Activated CD4-positive, alpha-beta T cell treated with anti-CD3 and anti-CD28 coated beads for 36 hours (primary cell): ENCODE data around the gene SEC14L3. TPM values are rescaled to one million over a fixed set of nuclear protein-coding genes. Genes with fewer than 3 reads are reported as not detected.

ENCODE experiments used
- ATAC-seq: fragments of 200-7000 bp; cut with Tn5 transposase; one replicate; pipeline ENCODE4 v1.10.0; 2021; ENCODE audit warnings: mild to moderate bottlenecking, moderate library complexity
- CTCF ChIA-PET: fragments of 350-600 bp; sonication (Branson Sonifier 250); formaldehyde crosslinking; loops from one replicate; lab custom pipeline; 2021; ENCODE audit warnings: antibody characterized with exemption; lab: Charles Lee
- POLR2A ChIA-PET: fragments of 350-600 bp; sonication (Branson Sonifier 250); formaldehyde crosslinking; loops from one replicate; lab custom pipeline; 2021; ENCODE audit warnings: antibody characterized with exemption, inconsistent platforms; lab: Charles Lee
- DNase-seq: peaks from one replicate; pipeline ENCODE4 v3.0.0-alpha.2; 2020
- H3K27ac Mint-ChIP-seq: one replicate; pipeline ENCODE4 v1.8.0; 2021; ENCODE audit warnings: mixed read lengths
- H3K27me3 Mint-ChIP-seq: one replicate; pipeline ENCODE4 v1.8.0; 2021; ENCODE audit warnings: mixed read lengths
- H3K36me3 Mint-ChIP-seq: one replicate; pipeline ENCODE4 v1.8.0; 2021; ENCODE audit warnings: low read depth, mixed read lengths
- H3K4me1 Mint-ChIP-seq: one replicate; pipeline ENCODE4 v1.8.0; 2021; ENCODE audit warnings: mixed read lengths
- H3K4me3 Mint-ChIP-seq: one replicate; pipeline ENCODE4 v1.8.0; 2021; ENCODE audit warnings: mild to moderate bottlenecking, moderate library complexity, mixed read lengths
- H3K9me3 Mint-ChIP-seq: one replicate; pipeline ENCODE4 v1.8.0; 2021; ENCODE audit warnings: low read depth, mixed read lengths
- intact Hi-C, 2 experiments: fragments of 100-400 bp; cut with DNase I in 1 of 2; cut with micrococcal nuclease in 1 of 2; formaldehyde crosslinking; loops; one replicate each; pipeline versions ENCODE4 v1.14.2 to v1.15.1; 2022 to 2024; cut with DNase I, micrococcal nuclease
- total RNA-seq, 2 experiments: library from RNA; stranded (reverse); gene quantifications; one replicate each; pipeline ENCODE4 v1.2.3, GENCODE V29; 2021

The SEC14L3 gene
- total RNA-seq, 2 experiments from 2014 or later = not detected

GRCh38 chr22:30422481-30423300 is 49.1 kb downstream of the SEC14L3 start:
- no peaks in the 10 kb centered on the region for H3K27me3 Mint-ChIP-seq
- peaks cover 49% of the 10 kb centered on the region for H3K4me1 Mint-ChIP-seq
- ATAC-seq (no peak), DNase-seq (peak; percentile 70)
- no peaks in the 10 kb centered on the region for H3K9me3 Mint-ChIP-seq
- peaks cover 57% of the 10 kb centered on the region for H3K36me3 Mint-ChIP-seq
- CTCF ChIA-PET = interaction anchor here (0.8 to 7.2 kb wide), 14 partner anchors 8 to 332 kb away, joined by 3 to 90 read pairs (median 4); partner anchors contain the start of genes CASTOR1, PES1, RNF215 and SEC14L2
- peak overlapping the region; percentile 93 for H3K4me3 Mint-ChIP-seq
- peak overlapping the region; percentile 97 for H3K27ac Mint-ChIP-seq
- POLR2A ChIA-PET = interaction anchor here (0.6 to 3.6 kb wide), 4 partner anchors 9 to 66 kb away, joined by 3 to 18 read pairs (median 8); partner anchors contain the start of genes CCDC157, SEC14L2 and SF3A1
- intact Hi-C loops = loop anchor here (1.0 to 10.0 kb wide), 9 partner anchors 65 to 1618 kb away; partner anchors contain the start of genes CCDC157 (in 1 of the 2), DRG1 (in 1 of the 2), NF2 (in 1 of the 2) and OSM (in 1 of the 2)

GRCh38 chr22:30421695-30422480 is 49.9 kb downstream of the SEC14L3 start:
- peak overlapping the region; percentile 97 for H3K27ac Mint-ChIP-seq
- DNase-seq = no peak
- CTCF ChIA-PET = interaction anchor here (0.8 to 7.2 kb wide), 11 partner anchors 9 to 333 kb away, joined by 3 to 90 read pairs (median 4); partner anchors contain the start of genes CASTOR1, PES1 and SEC14L2
- peaks cover 55% of the 10 kb centered on the region for H3K36me3 Mint-ChIP-seq
- H3K9me3 Mint-ChIP-seq = no peaks in the 10 kb centered on the region
- peaks cover 43% of the 10 kb centered on the region for H3K4me1 Mint-ChIP-seq
- ATAC-seq = no peak
- intact Hi-C loops = loop anchor here (5.0 to 10.0 kb wide), 8 partner anchors 65 to 1617 kb away; partner anchors contain the start of genes CCDC157 (in 1 of the 2), DRG1 (in 1 of the 2), NF2 (in 1 of the 2) and PIK3IP1 (in 1 of the 2)
- H3K27me3 Mint-ChIP-seq = no peaks in the 10 kb centered on the region
- POLR2A ChIA-PET = interaction anchor here (0.8 to 1.1 kb wide), 3 partner anchors 9 to 25 kb away, joined by 3 to 7 read pairs (median 3); partner anchors contain the start of gene SEC14L2
- H3K4me3 Mint-ChIP-seq = peak overlapping the region; percentile 93

DNA sequence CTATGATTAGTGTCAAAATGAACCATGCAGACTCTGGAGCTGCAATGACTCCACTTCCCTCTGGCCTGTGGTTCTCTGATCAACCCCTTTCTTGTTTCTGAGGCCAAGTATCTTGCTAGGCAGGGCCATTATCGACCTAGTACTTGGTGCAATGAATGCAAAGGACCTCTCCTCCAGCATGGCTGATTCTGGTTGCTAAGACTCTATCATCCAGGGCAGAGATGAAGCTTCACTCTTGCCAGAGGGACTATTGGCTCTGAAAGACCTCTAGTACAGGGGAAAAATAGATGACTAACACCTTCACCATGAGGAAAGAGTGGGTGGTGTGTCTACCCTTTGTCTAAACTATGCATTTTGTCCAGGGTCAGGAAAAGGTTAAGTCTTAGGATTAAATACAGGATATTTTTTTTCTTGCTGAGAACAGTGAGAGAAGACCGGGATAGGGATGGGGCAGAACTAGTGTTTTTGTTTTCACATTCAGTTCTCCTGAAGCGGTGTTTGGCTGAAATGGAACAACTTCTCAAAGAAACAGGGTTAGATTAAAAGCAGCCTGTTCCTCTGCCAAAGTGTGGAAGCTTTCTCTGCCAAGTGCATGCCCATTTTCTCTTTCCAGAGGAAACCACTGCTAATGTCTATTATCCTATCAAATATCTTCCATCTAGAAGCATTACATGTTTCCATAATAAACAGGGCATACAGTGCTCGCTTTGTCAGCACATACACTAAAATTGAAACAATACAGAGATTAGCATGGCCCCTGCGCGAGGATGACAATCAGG is 51.3 kb downstream of the SEC14L3 start:
- no peak for ATAC-seq
- H3K9me3 Mint-ChIP-seq = no peaks in the 10 kb centered on the region
- no peak for DNase-seq
- ChIA-PET POLR2A (no interaction called here), CTCF (interaction anchor here (0.5 to 7.2 kb wide), 8 partner anchors 16 to 165 kb away, joined by 3 to 50 read pairs (median 4); partner anchors contain the start of genes CASTOR1 and SEC14L2)
- peaks cover 62% of the 10 kb centered on the region for H3K36me3 Mint-ChIP-seq
- peaks cover 46% of the 10 kb centered on the region for H3K4me1 Mint-ChIP-seq
- intact Hi-C loops = loop anchor here (5.0 to 10.0 kb wide), 8 partner anchors 63 to 1616 kb away; partner anchors contain the start of genes CCDC157 (in 1 of the 2), DRG1 (in 1 of the 2), NF2 (in 1 of the 2) and PIK3IP1 (in 1 of the 2)
- H3K4me3 Mint-ChIP-seq = peak overlapping the region; percentile 11
- H3K27ac Mint-ChIP-seq = peak overlapping the region; percentile 69
- H3K27me3 Mint-ChIP-seq = no peaks in the 10 kb centered on the region

GRCh38 chr22:30416837-30417236 is 55.0 kb downstream of the SEC14L3 start:
- peaks cover 59% of the 10 kb centered on the region for H3K4me1 Mint-ChIP-seq
- intact Hi-C loops = no loop called here
- H3K9me3 Mint-ChIP-seq = no peaks in the 10 kb centered on the region
- peaks cover 61% of the 10 kb centered on the region for H3K36me3 Mint-ChIP-seq
- H3K4me3 Mint-ChIP-seq = no peak overlapping the region
- DNase-seq = no peak
- CTCF ChIA-PET = no interaction called here
- no peaks in the 10 kb centered on the region for H3K27me3 Mint-ChIP-seq
- ATAC-seq = no peak
- POLR2A ChIA-PET = no interaction called here
- peak overlapping the region; percentile 38 for H3K27ac Mint-ChIP-seq

- CTCF ChIA-PET = no interaction called here
- Mint-ChIP-seq H3K9me3 (no peaks in the 10 kb centered on the region), H3K4me1 (peaks cover 57% of the 10 kb centered on the region), H3K4me3 (no peak overlapping the region), H3K27ac (peak overlapping the region; percentile 38), H3K36me3 (peaks cover 58% of the 10 kb centered on the region), H3K27me3 (no peaks in the 10 kb centered on the region)
- intact Hi-C loops = no loop called here
- no peak for DNase-seq
- POLR2A ChIA-PET = no interaction called here
- ATAC-seq = no peak
These were observed 55.4 kb downstream of the SEC14L3 start for GRCh38 chr22:30416403-30416802.

GRCh38 chr22:30414525-30415047 is 57.2 kb downstream of the SEC14L3 start:
- ChIA-PET CTCF (interaction anchor here (1.0 to 4.0 kb wide), 7 partner anchors 12 to 357 kb away, joined by 3 to 13 read pairs (median 5); partner anchors contain the start of genes MTFP1 and SEC14L2), POLR2A (interaction anchor here (0.8 kb wide), 1 partner anchor 12 kb away, joined by 3 read pairs; no protein-coding TSS in a partner anchor)
- Mint-ChIP-seq H3K36me3 (peaks cover 59% of the 10 kb centered on the region), H3K4me1 (peaks cover 47% of the 10 kb centered on the region), H3K27me3 (no peaks in the 10 kb centered on the region), H3K9me3 (no peaks in the 10 kb centered on the region), H3K27ac (peak overlapping the region; percentile 79), H3K4me3 (no peak overlapping the region)
- intact Hi-C loops = no loop called here
- DNase-seq = no peak
- peak; percentile 31 for ATAC-seq

DNA sequence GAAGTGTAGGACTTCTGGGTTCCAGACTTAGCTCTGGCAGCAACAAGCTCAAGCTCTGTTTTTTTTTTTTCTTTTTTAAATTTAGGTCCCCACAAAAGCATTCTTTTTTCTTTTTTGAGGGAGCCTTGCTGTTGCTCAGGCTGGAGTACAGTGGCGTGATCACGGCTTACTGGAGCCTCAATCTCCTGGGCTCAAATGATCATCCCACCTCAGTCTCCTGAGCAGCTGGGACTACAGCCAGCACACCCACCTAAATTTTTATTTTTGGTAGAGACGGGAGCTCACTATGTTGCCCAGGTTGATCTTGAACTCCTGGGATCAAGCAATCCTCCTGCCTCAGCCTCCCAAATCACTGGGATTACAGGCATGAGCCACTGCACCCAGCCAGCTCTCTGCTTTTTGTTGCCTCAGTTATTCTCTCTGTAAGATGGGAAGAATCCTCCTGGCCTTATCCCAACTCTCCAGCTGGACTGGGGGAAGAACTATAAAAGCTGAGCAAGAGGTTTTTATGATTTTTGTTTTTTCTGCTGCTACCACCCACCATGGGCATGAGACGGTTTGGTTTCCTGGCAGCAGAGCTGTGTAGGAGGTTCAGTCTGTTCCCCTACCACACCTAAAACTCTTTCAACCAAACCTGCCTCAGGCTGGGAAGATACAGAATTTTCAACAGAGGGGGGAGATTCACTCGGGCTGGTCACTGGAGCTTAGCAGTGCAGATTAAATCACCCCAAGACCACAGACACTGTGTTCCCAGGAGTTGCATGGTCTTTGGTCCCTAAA is 57.9 kb downstream of the SEC14L3 start:
- DNase-seq (peak; percentile 48), ATAC-seq (peak; percentile 61)
- intact Hi-C loops = no loop called here
- CTCF ChIA-PET = interaction anchor here (0.6 to 4.0 kb wide), 13 partner anchors 10 to 357 kb away, joined by 3 to 13 read pairs (median 4); partner anchors contain the start of genes MTFP1, RNF215 and SEC14L2
- H3K36me3 Mint-ChIP-seq = peaks cover 58% of the 10 kb centered on the region
- peaks cover 47% of the 10 kb centered on the region for H3K4me1 Mint-ChIP-seq
- H3K27me3 Mint-ChIP-seq = no peaks in the 10 kb centered on the region
- POLR2A ChIA-PET = interaction anchor here (0.9 to 1.7 kb wide), 2 partner anchors 8 to 15 kb away, joined by 3 to 7 read pairs; no protein-coding TSS in a partner anchor
- no peaks in the 10 kb centered on the region for H3K9me3 Mint-ChIP-seq
- H3K4me3 Mint-ChIP-seq = no peak overlapping the region
- H3K27ac Mint-ChIP-seq = peak overlapping the region; percentile 79

DNA sequence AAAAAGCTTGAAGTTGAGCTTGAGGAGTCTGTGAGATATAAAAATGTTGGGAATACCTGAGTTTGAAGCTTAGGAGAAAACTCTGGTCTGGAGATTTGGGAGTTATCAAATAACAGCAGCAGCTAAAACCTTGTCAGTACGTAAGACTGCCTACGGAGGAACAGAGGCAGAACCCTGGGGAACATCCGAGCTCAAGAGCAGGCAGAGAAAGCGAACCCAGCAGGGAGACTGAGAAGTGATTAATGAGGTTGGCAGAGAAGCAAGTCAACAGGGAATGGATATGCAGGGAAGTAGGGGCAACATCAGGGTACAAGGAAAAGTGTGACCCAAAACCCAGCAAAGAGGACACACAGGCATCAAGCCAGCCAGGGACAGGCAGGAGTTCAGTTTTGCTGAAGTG is 58.8 kb downstream of the SEC14L3 start:
- intact Hi-C loops = no loop called here
- H3K4me1 Mint-ChIP-seq = peaks cover 52% of the 10 kb centered on the region
- H3K4me3 Mint-ChIP-seq = no peak overlapping the region
- POLR2A ChIA-PET = interaction anchor here (0.9 to 1.7 kb wide), 2 partner anchors 9 to 14 kb away, joined by 3 to 7 read pairs; no protein-coding TSS in a partner anchor
- no peaks in the 10 kb centered on the region for H3K9me3 Mint-ChIP-seq
- DNase-seq (no peak), ATAC-seq (no peak)
- H3K27ac Mint-ChIP-seq = peak overlapping the region; percentile 79
- CTCF ChIA-PET = interaction anchor here (0.9 to 4.0 kb wide), 7 partner anchors 11 to 125 kb away, joined by 3 to 13 read pairs (median 5); partner anchors contain the start of genes MTFP1, RNF215 and SEC14L2
- no peaks in the 10 kb centered on the region for H3K27me3 Mint-ChIP-seq
- peaks cover 56% of the 10 kb centered on the region for H3K36me3 Mint-ChIP-seq

GRCh38 chr22:30411780-30412179 is 60.0 kb downstream of the SEC14L3 start:
- peak overlapping the region; percentile 15 for H3K27ac Mint-ChIP-seq
- no peak for ATAC-seq
- peaks cover 51% of the 10 kb centered on the region for H3K36me3 Mint-ChIP-seq

More at GRCh38 chr22:30411780-30412179, 60.0 kb downstream of the SEC14L3 start:
- ChIA-PET CTCF (interaction anchor here (0.6 to 4.0 kb wide), 7 partner anchors 12 to 468 kb away, joined by 3 to 13 read pairs (median 5); partner anchors contain the start of gene MTFP1), POLR2A (interaction anchor here (1.1 to 1.6 kb wide), 2 partner anchors 10 to 12 kb away, joined by 3 to 10 read pairs; no protein-coding TSS in a partner anchor)
- no peak for DNase-seq
- Mint-ChIP-seq H3K9me3 (no peaks in the 10 kb centered on the region), H3K27me3 (no peaks in the 10 kb centered on the region), H3K4me3 (no peak overlapping the region), H3K4me1 (peaks cover 52% of the 10 kb centered on the region)
- intact Hi-C loops = no loop called here
